NCI-H187 (cell line): ENCODE results near the gene ACOXL.

Experiments used
- DNase-seq, 2 experiments: peaks; one replicate each; lab custom pipeline; 2025; lab: John Stamatoyannopoulos, UW

The ACOXL gene

GRCh38 chr2:110755491-110756078, 23.2 kb downstream of the ACOXL start:
- DNase-seq: no peak

DNA sequence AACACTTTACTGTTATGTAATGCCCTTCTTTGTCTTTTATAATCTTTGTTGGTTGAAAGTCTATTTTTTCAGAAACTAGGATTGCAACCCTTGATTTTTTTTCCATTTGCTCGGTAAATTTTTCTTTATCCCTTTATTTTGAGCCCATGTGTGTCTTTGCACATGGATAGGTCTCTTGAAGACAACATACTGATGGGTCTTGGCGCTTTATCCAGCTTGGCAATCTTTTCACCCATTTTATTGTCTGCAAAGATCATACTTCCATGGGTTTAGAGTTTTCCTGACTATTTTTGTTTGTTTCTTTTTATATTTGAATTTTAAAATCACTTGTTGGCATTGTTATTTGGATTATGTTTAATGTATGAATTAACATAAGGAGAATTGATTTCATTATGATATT, 27.0 kb downstream of the ACOXL start:
- no peak for DNase-seq

- no peak for DNase-seq
Observed at GRCh38 chr2:110764931-110765330, 32.6 kb downstream of the ACOXL start.

GRCh38 chr2:110766291-110766690, 33.9 kb downstream of the ACOXL start:
- no peak for DNase-seq

- no peak for DNase-seq
Observed at GRCh38 chr2:110768591-110768990, 36.2 kb downstream of the ACOXL start.

DNA sequence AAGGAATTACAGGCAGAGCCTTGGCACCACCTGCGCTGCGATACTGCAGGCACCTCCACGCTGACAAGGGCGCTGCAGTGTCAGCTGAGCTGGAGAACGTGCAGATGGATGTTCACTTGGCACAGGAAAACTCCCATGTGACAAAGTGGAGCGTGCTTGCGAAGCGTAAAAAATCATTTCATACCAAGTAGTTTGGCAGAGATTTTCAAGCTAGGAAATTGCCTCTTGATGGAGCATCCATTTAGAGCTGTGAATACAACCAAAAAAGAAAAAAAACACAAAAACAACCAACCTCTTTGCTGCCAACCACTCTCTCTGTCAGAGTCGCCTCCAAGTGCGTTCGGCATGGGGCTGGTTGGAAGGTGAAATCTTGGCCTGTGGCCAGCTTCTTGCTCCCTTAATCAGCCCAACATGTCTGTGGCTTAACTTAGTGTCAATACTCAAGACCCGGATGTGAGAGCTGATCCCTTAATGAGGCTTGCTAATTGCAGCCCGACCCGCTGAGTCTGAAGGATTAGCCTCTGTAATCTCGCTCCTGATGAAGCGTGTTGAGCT, 38.1 kb downstream of the ACOXL start:
- no peak for DNase-seq

DNA sequence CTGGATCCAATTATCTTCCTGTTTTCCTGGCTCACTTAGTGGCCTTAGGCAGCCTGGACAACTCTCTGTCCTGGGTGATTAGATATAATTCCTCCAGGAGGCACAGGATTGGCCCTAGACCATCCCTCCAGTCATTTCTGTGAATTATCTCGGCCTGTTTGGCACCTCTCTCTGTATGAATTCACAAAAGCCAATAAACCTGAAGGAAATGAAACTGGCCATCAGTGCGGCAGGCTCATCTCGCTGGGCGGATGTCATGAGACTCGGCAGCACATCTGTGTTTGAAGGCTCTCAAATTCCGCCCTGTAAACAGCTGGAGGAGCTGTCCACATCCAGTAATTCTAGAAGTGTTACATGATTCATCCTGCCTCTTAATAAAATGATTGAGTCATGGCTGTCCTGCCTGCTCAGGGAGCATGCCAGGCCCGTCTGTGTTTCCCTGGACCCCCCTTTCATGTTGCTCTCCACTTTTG, 38.6 kb downstream of the ACOXL start:
- no peak for DNase-seq

DNA sequence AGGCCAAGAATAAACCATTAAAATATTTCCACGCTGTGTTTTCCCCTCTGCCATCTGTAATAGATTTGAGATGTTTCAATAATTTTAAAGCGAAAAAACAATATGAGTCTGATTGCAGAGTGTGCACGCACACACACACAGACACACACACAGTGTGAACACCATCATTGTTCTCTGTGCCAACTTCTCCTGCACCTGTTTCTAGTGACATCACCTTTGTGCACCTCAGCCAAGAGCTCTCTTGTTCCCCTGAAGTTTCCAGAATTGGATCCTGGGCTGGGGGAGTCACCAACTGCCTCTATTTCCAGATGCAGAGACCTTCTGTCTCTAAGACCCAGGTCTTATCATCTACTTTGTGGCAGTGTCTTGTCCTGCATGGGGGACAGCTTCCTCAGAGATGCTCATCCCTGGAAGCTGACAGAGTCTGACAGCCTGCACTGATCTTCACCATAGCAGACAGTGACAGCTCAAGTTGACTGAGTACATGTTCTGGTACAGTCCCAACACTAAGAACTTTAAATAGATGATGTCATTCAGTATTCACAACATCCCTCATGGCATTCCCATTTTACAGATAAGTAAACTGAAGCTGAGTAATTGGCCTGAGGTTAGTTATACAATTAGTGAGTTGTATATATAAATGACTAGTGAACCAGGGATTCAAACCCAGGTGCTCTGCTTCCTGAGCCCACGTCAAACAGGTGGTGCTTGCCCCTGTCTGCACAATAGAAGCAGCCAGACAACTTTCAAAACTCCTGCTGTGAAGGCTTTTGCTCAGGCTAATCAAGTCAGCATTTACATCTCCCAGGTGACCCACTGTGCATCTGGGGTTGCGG, 39.4 kb downstream of the ACOXL start:
- DNase-seq: no peak

DNA sequence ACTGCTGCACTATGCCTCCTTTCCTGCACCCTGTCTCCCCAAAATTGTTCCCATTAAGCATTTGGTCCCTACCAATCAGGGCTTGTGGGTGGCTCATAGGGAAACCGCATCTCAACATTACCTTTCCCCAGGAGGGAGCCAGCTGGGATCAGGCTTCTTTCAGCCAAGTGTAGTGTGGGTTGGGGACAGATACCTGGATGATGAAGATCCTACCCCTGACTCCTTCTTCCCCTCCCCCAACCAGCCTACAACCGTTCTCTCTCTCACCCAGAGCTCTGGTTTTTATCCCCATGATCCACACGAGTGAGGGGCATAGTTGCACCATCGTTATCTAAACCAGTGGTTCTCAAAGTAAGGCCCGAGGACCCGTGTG, 40.0 kb downstream of the ACOXL start:
- DNase-seq: no peak

- DNase-seq: no peak
Observed at GRCh38 chr2:110773401-110773921, 41.1 kb downstream of the ACOXL start.

GRCh38 chr2:110774701-110775100, 42.3 kb downstream of the ACOXL start:
- no peak for DNase-seq

DNA sequence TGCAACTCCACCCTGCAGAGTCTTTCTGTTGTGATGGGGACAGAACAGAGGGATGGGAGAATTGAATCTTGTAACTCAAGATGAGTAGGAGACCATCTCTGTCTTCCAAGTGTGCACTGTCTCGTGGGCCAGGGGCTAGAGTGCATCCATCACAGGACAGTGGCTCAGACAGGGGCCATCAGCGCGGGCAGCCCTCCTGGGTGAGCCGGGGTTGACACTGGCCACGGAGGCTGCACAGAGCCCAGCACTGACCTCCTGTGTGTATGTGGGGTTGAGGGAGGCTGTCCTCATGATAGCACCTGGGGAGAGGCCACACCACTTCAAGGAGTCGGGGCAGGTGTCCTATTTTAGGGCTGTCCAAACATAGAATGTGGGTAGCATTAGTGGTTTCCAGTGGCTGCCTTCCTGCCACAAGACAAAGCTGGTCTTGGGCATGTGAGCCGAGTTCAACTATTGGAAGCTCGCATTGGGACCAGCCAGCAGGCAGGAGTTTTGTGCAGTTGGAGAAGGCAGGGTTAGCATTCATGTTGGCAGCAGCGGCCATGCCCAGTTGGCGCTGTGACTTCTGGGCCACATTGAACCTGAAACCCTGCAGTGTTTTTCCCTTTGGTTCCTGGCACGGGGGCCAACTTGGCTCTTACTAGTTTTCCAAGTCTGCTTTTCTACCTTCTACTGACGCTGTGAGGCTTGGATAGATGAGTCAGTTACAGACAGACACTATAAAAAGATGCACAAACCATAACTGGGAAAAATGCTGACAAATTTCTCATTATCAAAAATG, 45.3 kb downstream of the ACOXL start:
- no peak for DNase-seq

GRCh38 chr2:110780461-110780860, 48.1 kb downstream of the ACOXL start:
- no peak for DNase-seq

- DNase-seq: no peak
Observed at GRCh38 chr2:110783196-110783873, 51.0 kb downstream of the ACOXL start.

- DNase-seq: no peak
Observed at GRCh38 chr2:110784047-110784631, 51.8 kb downstream of the ACOXL start.

DNA sequence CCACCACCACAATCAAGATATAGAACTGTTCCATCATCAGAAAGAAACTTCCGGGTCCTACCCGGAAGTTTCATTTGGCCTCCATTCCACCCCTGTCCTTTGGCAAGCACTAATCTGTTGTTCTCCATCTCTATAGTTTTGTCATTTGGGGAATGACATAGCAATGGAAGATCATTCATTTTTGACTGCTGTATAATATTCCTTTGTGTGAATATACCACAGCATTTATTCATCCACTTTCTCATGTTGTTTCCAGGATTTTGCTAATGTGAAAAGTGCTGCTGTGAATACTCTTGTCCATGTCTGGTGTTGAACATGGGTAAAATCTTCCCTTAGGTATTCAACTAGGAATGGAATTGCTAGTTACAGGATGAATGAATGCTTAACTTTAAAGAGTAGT, 53.1 kb downstream of the ACOXL start:
- DNase-seq: no peak

DNA sequence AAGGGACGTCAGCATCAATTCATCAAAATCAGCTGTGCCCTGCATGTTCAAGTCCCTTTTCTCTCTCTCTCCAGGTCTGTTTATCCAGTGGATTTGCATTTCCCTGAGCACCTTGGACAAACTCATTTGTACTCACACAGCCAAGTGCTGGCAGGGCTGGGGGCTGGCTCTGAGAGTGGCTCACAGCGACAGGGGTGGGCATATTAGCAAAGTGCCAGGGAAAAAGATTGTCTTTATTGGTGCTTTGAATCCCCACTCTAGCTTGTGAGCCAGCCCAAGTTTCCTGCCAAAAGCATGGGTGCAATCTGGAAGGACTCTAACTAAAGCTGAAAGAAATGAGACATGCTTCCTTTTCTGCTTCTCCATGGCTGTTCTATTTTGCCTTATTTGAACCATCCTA, 56.6 kb downstream of the ACOXL start:
- no peak for DNase-seq

- DNase-seq: no peak
Observed at GRCh38 chr2:110789706-110790105, 57.3 kb downstream of the ACOXL start.

GRCh38 chr2:110790907-110791306, 58.5 kb downstream of the ACOXL start:
- DNase-seq: no peak

DNA sequence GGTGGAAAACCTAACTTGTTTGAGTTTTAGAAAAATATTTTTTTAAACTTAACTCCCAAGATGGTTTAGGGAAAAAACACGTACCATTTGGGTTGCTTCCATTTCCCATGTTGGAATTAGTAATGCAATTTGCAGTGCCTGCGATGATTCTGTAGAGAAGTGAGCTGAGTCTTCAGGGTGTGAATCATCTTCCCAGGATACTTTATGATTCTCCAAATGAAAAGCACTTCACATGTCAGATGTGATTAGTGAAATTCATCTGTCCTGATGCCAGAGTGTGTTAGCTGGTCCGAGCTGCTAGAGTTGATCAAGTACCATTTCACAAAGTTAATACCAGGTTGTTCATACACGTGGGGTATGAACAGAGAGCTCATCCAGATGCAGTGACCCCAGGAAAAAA, 59.1 kb downstream of the ACOXL start:
- DNase-seq: no peak

- DNase-seq: no peak
Observed at GRCh38 chr2:110793034-110793433, 60.7 kb downstream of the ACOXL start.
